Inflammatory macrophage treated with lipopolysaccharide for 4 hours (primary cell): Measurements from ENCODE around the gene ARHGAP35.

Source experiments
- DNase-seq: peaks from one replicate; pipeline ENCODE4 v3.0.0-alpha.2; 2020

ARHGAP35 gene

GRCh38 chr19:46906221-46906620 lies 45.4 kb downstream of the ARHGAP35 start:
- no peak for DNase-seq

GRCh38 chr19:46907880-46908279 lies 47.1 kb downstream of the ARHGAP35 start:
- DNase-seq, result no peak

GRCh38 chr19:46909356-46909755 lies 48.6 kb downstream of the ARHGAP35 start:
- DNase-seq, result no peak
